GM13976 (cell line): ENCODE measurements around the gene PCDHA12.

Source experiments
- DNase-seq: peaks from one replicate; pipeline ENCODE4 v3.0.0; 2012; ENCODE audit warnings: low spot score
- in situ Hi-C: fragments of 300-500 bp; cut with MboI; formaldehyde crosslinking; loops from one replicate; pipeline ENCODE4 v1.12.0; 2022; ENCODE audit warnings: low sequenced_read_pairs, mixed read lengths, inconsistent platforms; ENCODE audit not compliant: unreplicated experiment
- TF ChIP-seq, protein P1 (sequence below): IDR thresholded peaks from 2 replicates; pipeline ENCODE4 v1.5.1; 2012; ENCODE audit warnings: borderline replicate concordance, mild to moderate bottlenecking; ENCODE audit not compliant: insufficient read depth; ENCODE audit errors: extremely low read depth, missing control alignments, control extremely low read depth

The PCDHA12 gene

DNA sequence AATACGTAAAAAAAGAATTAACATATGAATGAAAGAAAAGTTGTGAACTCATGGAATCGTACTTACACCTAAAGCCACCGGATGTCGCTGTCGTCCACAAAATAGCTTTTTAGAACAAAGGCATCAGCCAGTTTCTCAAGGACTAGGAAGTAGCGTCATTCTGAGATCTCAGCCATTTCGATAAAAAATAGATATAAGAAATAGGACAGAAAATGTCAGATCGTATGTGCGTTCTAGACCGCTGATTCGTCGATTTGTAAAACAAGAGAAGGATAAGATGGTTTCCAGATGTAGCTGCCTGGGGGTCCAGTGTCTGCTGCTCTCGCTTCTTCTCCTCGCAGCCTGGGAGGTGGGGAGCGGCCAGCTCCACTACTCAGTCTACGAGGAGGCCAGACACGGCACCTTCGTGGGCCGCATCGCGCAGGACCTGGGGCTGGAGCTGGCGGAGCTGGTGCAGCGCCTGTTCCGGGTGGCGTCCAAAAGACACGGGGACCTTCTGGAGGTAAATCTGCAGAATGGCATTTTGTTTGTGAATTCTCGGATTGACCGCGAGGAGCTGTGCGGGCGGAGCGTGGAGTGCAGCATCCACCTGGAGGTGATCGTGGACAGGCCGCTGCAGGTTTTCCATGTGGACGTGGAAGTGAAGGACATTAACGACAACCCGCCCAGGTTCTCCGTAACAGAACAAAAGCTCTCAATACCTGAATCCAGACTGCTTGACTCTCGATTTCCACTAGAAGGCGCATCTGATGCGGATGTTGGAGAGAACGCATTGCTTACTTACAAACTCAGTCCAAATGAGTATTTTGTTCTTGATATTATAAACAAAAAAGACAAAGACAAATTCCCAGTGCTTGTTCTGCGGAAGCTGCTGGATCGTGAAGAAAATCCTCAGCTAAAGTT, 19.1 kb upstream of the PCDHA12 start, which contains the start of gene PCDHA10:
PCDHA10 (plus strand) TSS at position 126 of the 903 bp plus-strand sequence; CDS start at position 278, 152 bp downstream.
- in situ Hi-C loops: no loop called here
- DNase-seq: no peak
- TF ChIP-seq, protein P1, sequence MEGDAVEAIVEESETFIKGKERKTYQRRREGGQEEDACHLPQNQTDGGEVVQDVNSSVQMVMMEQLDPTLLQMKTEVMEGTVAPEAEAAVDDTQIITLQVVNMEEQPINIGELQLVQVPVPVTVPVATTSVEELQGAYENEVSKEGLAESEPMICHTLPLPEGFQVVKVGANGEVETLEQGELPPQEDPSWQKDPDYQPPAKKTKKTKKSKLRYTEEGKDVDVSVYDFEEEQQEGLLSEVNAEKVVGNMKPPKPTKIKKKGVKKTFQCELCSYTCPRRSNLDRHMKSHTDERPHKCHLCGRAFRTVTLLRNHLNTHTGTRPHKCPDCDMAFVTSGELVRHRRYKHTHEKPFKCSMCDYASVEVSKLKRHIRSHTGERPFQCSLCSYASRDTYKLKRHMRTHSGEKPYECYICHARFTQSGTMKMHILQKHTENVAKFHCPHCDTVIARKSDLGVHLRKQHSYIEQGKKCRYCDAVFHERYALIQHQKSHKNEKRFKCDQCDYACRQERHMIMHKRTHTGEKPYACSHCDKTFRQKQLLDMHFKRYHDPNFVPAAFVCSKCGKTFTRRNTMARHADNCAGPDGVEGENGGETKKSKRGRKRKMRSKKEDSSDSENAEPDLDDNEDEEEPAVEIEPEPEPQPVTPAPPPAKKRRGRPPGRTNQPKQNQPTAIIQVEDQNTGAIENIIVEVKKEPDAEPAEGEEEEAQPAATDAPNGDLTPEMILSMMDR: no peak

DNA sequence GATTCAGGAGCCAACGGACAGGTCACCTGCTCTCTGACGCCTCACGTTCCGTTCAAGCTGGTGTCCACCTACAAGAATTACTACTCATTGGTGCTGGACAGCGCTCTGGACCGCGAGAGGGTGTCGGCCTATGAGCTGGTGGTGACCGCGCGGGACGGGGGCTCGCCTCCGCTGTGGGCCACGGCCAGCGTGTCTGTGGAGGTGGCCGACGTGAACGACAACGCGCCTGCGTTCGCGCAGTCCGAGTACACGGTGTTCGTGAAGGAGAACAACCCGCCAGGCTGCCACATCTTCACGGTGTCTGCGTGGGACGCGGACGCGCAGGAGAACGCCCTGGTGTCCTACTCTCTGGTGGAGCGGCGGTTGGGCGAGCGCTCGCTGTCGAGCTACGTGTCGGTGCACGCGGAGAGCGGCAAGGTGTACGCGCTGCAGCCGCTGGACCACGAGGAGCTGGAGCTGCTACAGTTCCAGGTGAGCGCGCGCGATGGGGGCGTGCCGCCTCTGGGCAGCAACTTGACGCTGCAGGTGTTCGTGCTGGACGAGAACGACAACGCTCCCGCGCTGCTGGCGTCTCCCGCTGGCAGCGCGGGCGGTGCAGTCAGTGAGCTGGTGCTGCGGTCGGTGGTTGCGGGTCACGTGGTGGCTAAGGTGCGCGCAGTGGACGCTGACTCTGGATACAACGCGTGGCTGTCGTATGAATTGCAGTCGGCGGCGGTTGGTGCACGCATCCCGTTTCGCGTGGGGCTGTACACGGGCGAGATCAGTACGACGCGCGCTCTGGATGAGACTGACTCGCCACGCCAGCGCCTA, 17.7 kb upstream of the PCDHA12 start:
- in situ Hi-C loops: no loop called here
- TF ChIP-seq, protein P1: no peak
- no peak for DNase-seq

DNA sequence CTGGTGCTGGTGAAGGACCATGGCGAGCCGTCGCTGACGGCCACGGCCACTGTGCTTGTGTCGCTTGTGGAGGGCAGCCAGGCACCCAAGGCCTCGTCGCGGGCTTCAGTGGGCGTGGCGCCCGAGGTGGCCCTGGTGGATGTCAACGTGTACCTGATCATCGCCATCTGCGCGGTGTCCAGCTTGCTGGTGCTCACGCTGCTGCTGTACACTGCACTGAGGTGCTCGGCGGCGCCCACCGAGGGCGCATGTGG, 17.2 kb upstream of the PCDHA12 start:
- DNase-seq: no peak
- TF ChIP-seq, protein P1: no peak
- in situ Hi-C loops: no loop called here

DNA sequence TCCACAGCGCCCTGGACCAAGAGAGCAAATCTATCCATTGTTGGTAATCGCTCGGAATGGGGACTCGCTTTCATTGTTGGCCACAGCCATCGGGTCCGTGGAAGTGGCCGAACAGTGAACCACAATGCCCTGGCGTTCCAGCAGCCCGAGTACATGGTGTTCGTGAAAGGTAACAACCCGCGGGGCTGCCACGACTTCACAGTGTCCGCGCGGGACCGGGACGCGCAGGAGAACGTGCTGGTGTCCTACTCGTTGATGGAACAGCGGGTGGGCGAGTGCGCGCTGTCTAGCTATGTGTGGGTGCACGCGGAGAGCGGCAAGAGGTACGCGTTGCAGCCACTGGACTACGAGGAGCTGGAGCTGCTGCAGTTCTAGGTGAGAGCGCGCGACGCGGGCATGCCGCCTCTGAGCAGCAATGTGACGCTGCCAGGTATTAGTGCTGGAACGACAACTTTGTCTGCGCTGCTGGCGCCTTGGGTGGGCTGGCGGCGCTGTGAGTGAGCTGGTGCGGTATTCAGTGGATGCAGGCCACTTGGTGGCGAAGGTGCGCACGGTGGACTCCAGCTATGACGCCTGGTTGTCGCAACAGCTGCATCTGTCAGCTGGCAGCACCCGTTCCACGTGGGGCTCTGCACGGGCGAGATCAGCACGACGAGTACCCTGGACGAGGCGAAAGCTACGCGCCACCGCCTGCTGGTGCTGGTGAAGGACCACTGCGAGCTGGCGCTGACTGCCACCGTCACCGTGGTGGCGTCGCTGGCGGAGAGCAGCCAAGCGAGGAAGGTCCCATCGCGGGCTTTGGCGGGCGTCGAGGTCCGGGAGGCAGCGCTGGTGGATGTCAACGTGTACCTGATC, 12.4 kb upstream of the PCDHA12 start:
- in situ Hi-C loops: no loop called here
- DNase-seq: no peak
- TF ChIP-seq, protein P1: no peak

DNA sequence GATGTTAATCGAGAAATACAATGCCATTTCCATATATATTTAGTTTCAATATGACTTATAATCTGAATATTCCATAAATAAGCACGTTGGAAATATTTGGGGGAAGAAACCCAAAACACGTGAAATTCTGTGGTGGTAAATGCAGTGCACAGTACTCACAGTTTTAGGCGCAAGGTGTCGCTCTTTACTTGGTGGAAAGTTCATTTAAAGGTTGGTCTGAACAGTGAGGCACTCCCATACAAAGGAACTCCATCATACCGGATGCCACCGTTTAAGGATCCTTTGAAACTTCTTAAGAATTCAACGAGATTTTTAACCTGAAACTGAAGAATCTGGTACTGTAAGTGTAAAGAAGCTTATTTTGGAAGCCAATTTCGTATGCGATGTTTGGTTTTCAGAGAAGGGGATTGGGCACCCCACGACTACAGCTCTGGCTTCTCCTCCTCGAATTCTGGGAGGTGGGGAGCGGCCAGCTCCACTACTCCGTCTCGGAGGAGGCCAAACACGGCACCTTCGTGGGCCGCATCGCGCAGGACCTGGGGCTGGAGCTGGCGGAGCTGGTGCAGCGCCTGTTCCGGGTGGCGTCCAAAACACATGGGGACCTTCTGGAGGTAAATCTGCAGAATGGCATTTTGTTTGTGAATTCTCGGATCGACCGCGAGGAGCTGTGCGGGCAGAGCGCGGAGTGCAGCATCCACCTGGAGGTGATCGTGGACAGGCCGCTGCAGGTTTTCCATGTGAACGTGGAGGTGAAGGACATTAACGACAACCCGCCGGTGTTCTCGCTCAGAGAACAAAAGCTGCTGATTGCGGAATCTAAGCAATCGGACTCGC, 6.2 kb upstream of the PCDHA12 start, which contains the start of gene PCDHA11:
PCDHA11 (plus strand) TSS at position 237 of the 834 bp plus-strand sequence; CDS start at position 384, 147 bp downstream.
- TF ChIP-seq, protein P1: no peak
- DNase-seq: no peak
- in situ Hi-C loops: no loop called here
